ENCODE data around the gene SETD4. TPM values are rescaled to one million over a fixed set of nuclear protein-coding genes. Genes with fewer than 3 reads are reported as not detected.

SETD4 gene
- total and polyA plus RNA-seq, 7 experiments from 2014 or later = 6.7 to 31.5 (median 20.7) TPM

- Mint-ChIP-seq H3K4me1 (peaks cover 3 to 24% (median 15%) of the 10 kb centered on the region in 7 donors), H3K27ac (no peak overlapping the region), H3K4me3 (peak overlapping the region in 3 of 10 donors; percentile 20 to 38 (median 34)), H3K27me3 (peaks cover 16 to 42% (median 36%) of the 10 kb centered on the region in 5 donors), H3K36me3 (peaks cover 0 to 7% (median 0%) of the 10 kb centered on the region in 5 donors), H3K9me3 (peaks cover 0 to 2% (median 0%) of the 10 kb centered on the region in 11 donors)
- Histone ChIP-seq H3K27ac (ENCODE audit: low read depth, low read length) (no peak overlapping the region), H3K9me3 (ENCODE audit: control insufficient read depth in 2 of 3, low read length in 3 of 3) (no peaks in the 10 kb centered on the region), H3K4me3 (ENCODE audit: low read length) (no peak overlapping the region), H3K36me3 (ENCODE audit: control insufficient read depth in 2 of 3, insufficient read depth in 3 of 3, low read length in 3 of 3) (no peaks in the 10 kb centered on the region), H3K27me3 (ENCODE audit: control insufficient read depth in 2 of 2, insufficient read depth in 2 of 2, low read length in 2 of 2) (no peaks in the 10 kb centered on the region), H3K4me1 (ENCODE audit: control insufficient read depth in 2 of 2, insufficient read depth in 2 of 2, low read length in 2 of 2) (peaks cover 0 to 7% of the 10 kb centered on the region in 2 donors)
- ChIA-PET POLR2A (no interaction called here), CTCF (no interaction called here)
- no peak for ATAC-seq
- intact Hi-C loops (cut with micrococcal nuclease) = no loop called here
- DNase-seq = no peak
Measured at GRCh38 chr21:35996217-35996616, 64.1 kb downstream of the SETD4 start.

- H3K36me3 ChIP-seq (ENCODE audit: control insufficient read depth in 2 of 3, insufficient read depth in 3 of 3, low read length in 3 of 3) = no peaks in the 10 kb centered on the region
- ATAC-seq = no peak
- H3K9me3 ChIP-seq (ENCODE audit: control insufficient read depth in 2 of 3, low read length in 3 of 3) = no peaks in the 10 kb centered on the region
- Mint-ChIP-seq H3K36me3 (peaks cover 0 to 7% (median 0%) of the 10 kb centered on the region in 5 donors), H3K9me3 (peaks cover 0 to 2% (median 0%) of the 10 kb centered on the region in 11 donors), H3K27me3 (peaks cover 16 to 40% (median 33%) of the 10 kb centered on the region in 5 donors), H3K4me3 (peak overlapping the region in 4 of 10 donors; percentile 2 to 38 (median 24)), H3K4me1 (peaks cover 3 to 24% (median 15%) of the 10 kb centered on the region in 7 donors), H3K27ac (no peak overlapping the region)
- H3K27me3 ChIP-seq (ENCODE audit: control insufficient read depth in 2 of 2, insufficient read depth in 2 of 2, low read length in 2 of 2) = no peaks in the 10 kb centered on the region
- H3K27ac ChIP-seq (ENCODE audit: low read depth, low read length) = no peak overlapping the region
- intact Hi-C loops (cut with micrococcal nuclease) = no loop called here
- ChIA-PET POLR2A (no interaction called here), CTCF (no interaction called here)
- no peak overlapping the region for H3K4me3 ChIP-seq (ENCODE audit: low read length)
- H3K4me1 ChIP-seq (ENCODE audit: control insufficient read depth in 2 of 2, insufficient read depth in 2 of 2, low read length in 2 of 2) = peaks cover 0 to 7% of the 10 kb centered on the region in 2 donors
- peak in 1 of 9 donors; percentile 7 for DNase-seq
Measured at GRCh38 chr21:35995522-35996088, 64.7 kb downstream of the SETD4 start.

- H3K4me3 Mint-ChIP-seq = no peak overlapping the region
- ATAC-seq (no peak), DNase-seq (no peak)
- no peaks in the 10 kb centered on the region for H3K36me3 ChIP-seq (ENCODE audit: control insufficient read depth in 2 of 3, insufficient read depth in 3 of 3, low read length in 3 of 3)
- peaks cover 3 to 24% (median 15%) of the 10 kb centered on the region in 7 donors for H3K4me1 Mint-ChIP-seq
- H3K4me3 ChIP-seq (ENCODE audit: low read length) = no peak overlapping the region
- CTCF ChIA-PET = no interaction called here
- H3K27ac ChIP-seq (ENCODE audit: low read depth, low read length) = no peak overlapping the region
- H3K9me3 ChIP-seq (ENCODE audit: control insufficient read depth in 2 of 3, low read length in 3 of 3) = no peaks in the 10 kb centered on the region
- no peaks in the 10 kb centered on the region for H3K27me3 ChIP-seq (ENCODE audit: control insufficient read depth in 2 of 2, insufficient read depth in 2 of 2, low read length in 2 of 2)
- no peak overlapping the region for H3K27ac Mint-ChIP-seq
- peaks cover 0 to 2% (median 0%) of the 10 kb centered on the region in 11 donors for H3K9me3 Mint-ChIP-seq
- POLR2A ChIA-PET = no interaction called here
- peaks cover 0 to 7% of the 10 kb centered on the region in 2 donors for H3K4me1 ChIP-seq (ENCODE audit: control insufficient read depth in 2 of 2, insufficient read depth in 2 of 2, low read length in 2 of 2)
- intact Hi-C loops (cut with micrococcal nuclease) = no loop called here
- H3K27me3 Mint-ChIP-seq = peaks cover 16 to 33% (median 28%) of the 10 kb centered on the region in 5 donors
- peaks cover 0 to 7% (median 0%) of the 10 kb centered on the region in 5 donors for H3K36me3 Mint-ChIP-seq
Measured at GRCh38 chr21:35994613-35995012, 65.7 kb downstream of the SETD4 start.

GRCh38 chr21:35993875-35994490 lies 66.3 kb downstream of the SETD4 start:
- intact Hi-C loops (cut with micrococcal nuclease) = no loop called here
- H3K27ac ChIP-seq (ENCODE audit: low read depth, low read length) = no peak overlapping the region
- H3K4me3 Mint-ChIP-seq = no peak overlapping the region
- ChIA-PET POLR2A (no interaction called here), CTCF (no interaction called here)
- H3K27me3 ChIP-seq (ENCODE audit: control insufficient read depth in 2 of 2, insufficient read depth in 2 of 2, low read length in 2 of 2) = no peaks in the 10 kb centered on the region
- ATAC-seq (no peak), DNase-seq (no peak)
- no peak overlapping the region for H3K4me3 ChIP-seq (ENCODE audit: low read length)
- H3K36me3 ChIP-seq (ENCODE audit: control insufficient read depth in 2 of 3, insufficient read depth in 3 of 3, low read length in 3 of 3) = no peaks in the 10 kb centered on the region
- peaks cover 0 to 2% (median 0%) of the 10 kb centered on the region in 11 donors for H3K9me3 Mint-ChIP-seq
- peaks cover 3 to 24% (median 15%) of the 10 kb centered on the region in 7 donors for H3K4me1 Mint-ChIP-seq
- H3K36me3 Mint-ChIP-seq = peaks cover 0 to 7% (median 0%) of the 10 kb centered on the region in 5 donors
- H3K27me3 Mint-ChIP-seq = peaks cover 18 to 28% (median 27%) of the 10 kb centered on the region in 5 donors
- no peak overlapping the region for H3K27ac Mint-ChIP-seq
- peaks cover 0 to 7% of the 10 kb centered on the region in 2 donors for H3K4me1 ChIP-seq (ENCODE audit: control insufficient read depth in 2 of 2, insufficient read depth in 2 of 2, low read length in 2 of 2)
- no peaks in the 10 kb centered on the region for H3K9me3 ChIP-seq (ENCODE audit: control insufficient read depth in 2 of 3, low read length in 3 of 3)

- POLR2A ChIA-PET = no interaction called here
- Mint-ChIP-seq H3K9me3 (no peaks in the 10 kb centered on the region), H3K27me3 (peaks cover 3 to 21% (median 7%) of the 10 kb centered on the region in 5 donors), H3K4me1 (peaks cover 3 to 15% (median 12%) of the 10 kb centered on the region in 7 donors), H3K36me3 (peaks cover 0 to 3% (median 0%) of the 10 kb centered on the region in 5 donors), H3K27ac (no peak overlapping the region), H3K4me3 (no peak overlapping the region)
- H3K9me3 ChIP-seq (ENCODE audit: control insufficient read depth in 2 of 3, low read length in 3 of 3) = no peaks in the 10 kb centered on the region
- no peaks in the 10 kb centered on the region for H3K27me3 ChIP-seq (ENCODE audit: control insufficient read depth in 2 of 2, insufficient read depth in 2 of 2, low read length in 2 of 2)
- intact Hi-C loops (cut with micrococcal nuclease) = no loop called here
- DNase-seq (no peak), ATAC-seq (no peak)
- CTCF ChIA-PET = no interaction called here
- no peaks in the 10 kb centered on the region for H3K36me3 ChIP-seq (ENCODE audit: control insufficient read depth in 2 of 3, insufficient read depth in 3 of 3, low read length in 3 of 3)
- H3K4me3 ChIP-seq (ENCODE audit: low read length) = no peak overlapping the region
- no peak overlapping the region for H3K27ac ChIP-seq (ENCODE audit: low read depth, low read length)
- peaks cover 0 to 7% of the 10 kb centered on the region in 2 donors for H3K4me1 ChIP-seq (ENCODE audit: control insufficient read depth in 2 of 2, insufficient read depth in 2 of 2, low read length in 2 of 2)
Measured at GRCh38 chr21:35991131-35991530, 69.2 kb downstream of the SETD4 start.

- no peaks in the 10 kb centered on the region for H3K9me3 Mint-ChIP-seq
- Histone ChIP-seq H3K9me3 (ENCODE audit: control insufficient read depth in 2 of 3, low read length in 3 of 3) (no peaks in the 10 kb centered on the region), H3K36me3 (ENCODE audit: control insufficient read depth in 2 of 3, insufficient read depth in 3 of 3, low read length in 3 of 3) (no peaks in the 10 kb centered on the region), H3K4me3 (ENCODE audit: low read length) (no peak overlapping the region), H3K27ac (ENCODE audit: low read depth, low read length) (no peak overlapping the region), H3K4me1 (ENCODE audit: control insufficient read depth in 2 of 2, insufficient read depth in 2 of 2, low read length in 2 of 2) (peaks cover 0 to 5% of the 10 kb centered on the region in 2 donors), H3K27me3 (ENCODE audit: control insufficient read depth in 2 of 2, insufficient read depth in 2 of 2, low read length in 2 of 2) (no peaks in the 10 kb centered on the region)
- DNase-seq (no peak), ATAC-seq (no peak)
- intact Hi-C loops (cut with micrococcal nuclease) = no loop called here
- peaks cover 0 to 21% (median 6%) of the 10 kb centered on the region in 5 donors for H3K27me3 Mint-ChIP-seq
- no peak overlapping the region for H3K4me3 Mint-ChIP-seq
- no peak overlapping the region for H3K27ac Mint-ChIP-seq
- POLR2A ChIA-PET = no interaction called here
- peaks cover 0 to 3% (median 0%) of the 10 kb centered on the region in 5 donors for H3K36me3 Mint-ChIP-seq
- H3K4me1 Mint-ChIP-seq = peaks cover under 1 to 10% (median 9%) of the 10 kb centered on the region in 7 donors
- CTCF ChIA-PET = no interaction called here
Measured at GRCh38 chr21:35990609-35991008, 69.7 kb downstream of the SETD4 start.
